Measurements from ENCODE around the gene MYO1D.

The MYO1D gene

DNA sequence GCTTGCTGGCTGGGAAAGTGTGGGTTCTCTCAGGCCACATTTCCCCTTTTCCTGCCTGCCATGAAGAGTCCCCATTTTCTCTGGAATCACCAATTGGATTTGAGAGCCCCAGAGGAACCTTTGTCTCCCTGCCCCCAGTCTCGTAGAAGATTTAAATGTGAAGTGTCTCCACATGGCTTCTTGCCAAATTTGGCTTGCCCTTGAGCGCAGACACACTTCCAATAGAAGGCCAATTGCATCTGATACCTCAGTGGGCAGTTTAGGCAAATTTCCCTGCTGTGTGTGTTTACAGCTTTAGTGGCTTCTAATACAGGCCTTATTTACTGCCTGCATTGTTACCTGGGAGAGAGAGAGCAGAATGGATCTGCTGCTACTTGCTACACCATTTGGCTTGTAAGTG, 360.5 kb downstream of the MYO1D start:
- Histone ChIP-seq H3K4ac (ENCODE audit: low read depth, low read length) (no peak overlapping the region), H2BK15ac (replicated peaks; ENCODE audit: low read depth) (no peak overlapping the region), H4K5ac (ENCODE audit: low read length) (no peak overlapping the region), H3K27me3 (ENCODE audit: insufficient read depth, low read length, poor library complexity) (no peaks in the 10 kb centered on the region), H2AK5ac (ENCODE audit: low read length) (no peak overlapping the region), H3K56ac (ENCODE audit: low read length) (no peak overlapping the region), H3K23ac (ENCODE audit: low read length) (no peak overlapping the region), H3K18ac (ENCODE audit: low read length) (peak overlapping the region; percentile 11), H3K79me1 (ENCODE audit: low read length) (no peaks in the 10 kb centered on the region), H3K4me2 (ENCODE audit: low read length) (no peak overlapping the region), H3K4me1 (ENCODE audit: control insufficient read depth, low read depth, low read length) (peaks cover 21% of the 10 kb centered on the region), H2BK120ac (ENCODE audit: low read depth, low read length) (no peak overlapping the region), H2BK5ac (ENCODE audit: low read length) (no peak overlapping the region), H3K4me3 (ENCODE audit: low read length) (no peak overlapping the region), H3K9ac (ENCODE audit: low read length) (no peak overlapping the region), H3K27ac (ENCODE audit: low read depth, low read length) (no peak overlapping the region), H3K79me2 (ENCODE audit: control insufficient read depth, insufficient read depth, low read length) (no peaks in the 10 kb centered on the region), H4K8ac (ENCODE audit: low read depth, low read length) (no peak overlapping the region), H3K36me3 (ENCODE audit: control insufficient read depth, insufficient read depth, low read length) (no peaks in the 10 kb centered on the region)
- DNase-seq = peak; percentile 46
- WGBS (ENCODE audit: extremely low coverage, insufficient coverage, low lambda C conversion rate) = no CpG with 5 or more reads among the region's 2 CpGs

DNA sequence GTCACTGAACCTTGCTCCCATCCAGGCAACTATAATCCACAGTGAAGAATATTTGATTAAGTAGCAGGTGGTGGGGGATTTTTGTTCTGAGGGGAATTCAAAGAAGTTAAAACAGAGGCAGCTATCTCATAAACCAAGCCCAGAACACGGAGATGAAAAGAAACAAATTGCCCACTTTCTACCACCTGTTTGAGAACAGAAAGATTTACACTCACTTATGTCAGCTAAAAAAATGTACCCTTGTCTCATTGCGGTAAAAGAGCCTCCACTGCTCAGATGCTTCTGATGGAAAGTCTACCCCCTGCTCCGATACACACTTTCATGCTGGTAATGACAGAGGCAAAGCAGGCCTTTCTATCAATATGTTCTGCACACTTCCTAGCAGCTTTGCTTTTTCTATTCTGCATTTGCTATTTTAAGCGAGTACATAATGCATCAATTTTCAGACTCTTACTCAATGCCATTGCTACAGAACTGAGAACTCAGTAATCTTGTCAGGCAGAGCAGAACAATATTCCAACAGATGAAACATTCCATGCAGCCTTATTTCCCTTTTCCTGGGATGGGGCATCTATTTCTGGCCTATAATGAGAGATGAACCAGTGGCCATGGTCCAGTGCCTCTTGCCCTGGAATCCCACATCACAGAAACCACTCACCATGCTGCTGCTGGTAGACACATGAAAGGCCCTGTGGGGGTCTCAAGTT, 361.1 kb downstream of the MYO1D start:
- H3K23ac ChIP-seq (ENCODE audit: low read length) = no peak overlapping the region
- H2AK5ac ChIP-seq (ENCODE audit: low read length) = no peak overlapping the region
- H3K79me2 ChIP-seq (ENCODE audit: control insufficient read depth, insufficient read depth, low read length) = no peaks in the 10 kb centered on the region
- peak overlapping the region; percentile 11 for H3K18ac ChIP-seq (ENCODE audit: low read length)
- peaks cover 17% of the 10 kb centered on the region for H3K4me1 ChIP-seq (ENCODE audit: control insufficient read depth, low read depth, low read length)
- H3K36me3 ChIP-seq (ENCODE audit: control insufficient read depth, insufficient read depth, low read length) = no peaks in the 10 kb centered on the region
- H3K9ac ChIP-seq (ENCODE audit: low read length) = no peak overlapping the region
- no peaks in the 10 kb centered on the region for H3K27me3 ChIP-seq (ENCODE audit: insufficient read depth, low read length, poor library complexity)
- DNase-seq = no peak
- no peak overlapping the region for H2BK15ac ChIP-seq (replicated peaks; ENCODE audit: low read depth)
- no peak overlapping the region for H3K27ac ChIP-seq (ENCODE audit: low read depth, low read length)
- no peak overlapping the region for H4K8ac ChIP-seq (ENCODE audit: low read depth, low read length)
- H3K4me3 ChIP-seq (ENCODE audit: low read length) = no peak overlapping the region
- no peak overlapping the region for H3K4ac ChIP-seq (ENCODE audit: low read depth, low read length)
- no peak overlapping the region for H2BK5ac ChIP-seq (ENCODE audit: low read length)
- H4K5ac ChIP-seq (ENCODE audit: low read length) = no peak overlapping the region
- no peak overlapping the region for H3K4me2 ChIP-seq (ENCODE audit: low read length)
- H3K79me1 ChIP-seq (ENCODE audit: low read length) = no peaks in the 10 kb centered on the region
- H2BK120ac ChIP-seq (ENCODE audit: low read depth, low read length) = no peak overlapping the region
- no peak overlapping the region for H3K56ac ChIP-seq (ENCODE audit: low read length)
- no CpG with 5 or more reads among the region's 4 CpGs for WGBS (ENCODE audit: extremely low coverage, insufficient coverage, low lambda C conversion rate)

- Histone ChIP-seq H2AK5ac (ENCODE audit: low read length) (no peak overlapping the region), H3K27me3 (ENCODE audit: insufficient read depth, low read length, poor library complexity) (no peaks in the 10 kb centered on the region), H3K4ac (ENCODE audit: low read depth, low read length) (no peak overlapping the region), H4K5ac (ENCODE audit: low read length) (no peak overlapping the region), H3K23ac (ENCODE audit: low read length) (no peak overlapping the region), H3K27ac (ENCODE audit: low read depth, low read length) (no peak overlapping the region), H2BK15ac (replicated peaks; ENCODE audit: low read depth) (no peak overlapping the region), H2BK5ac (ENCODE audit: low read length) (no peak overlapping the region), H3K79me1 (ENCODE audit: low read length) (no peaks in the 10 kb centered on the region), H3K36me3 (ENCODE audit: control insufficient read depth, insufficient read depth, low read length) (no peaks in the 10 kb centered on the region), H3K4me1 (ENCODE audit: control insufficient read depth, low read depth, low read length) (peaks cover 6% of the 10 kb centered on the region), H3K4me3 (ENCODE audit: low read length) (no peak overlapping the region), H3K56ac (ENCODE audit: low read length) (no peak overlapping the region), H3K18ac (ENCODE audit: low read length) (no peak overlapping the region), H4K8ac (ENCODE audit: low read depth, low read length) (no peak overlapping the region), H3K9ac (ENCODE audit: low read length) (no peak overlapping the region), H3K79me2 (ENCODE audit: control insufficient read depth, insufficient read depth, low read length) (no peaks in the 10 kb centered on the region), H3K4me2 (ENCODE audit: low read length) (no peak overlapping the region), H2BK120ac (ENCODE audit: low read depth, low read length) (no peak overlapping the region)
- no CpG with 5 or more reads among the region's 4 CpGs for WGBS (ENCODE audit: extremely low coverage, insufficient coverage, low lambda C conversion rate)
- DNase-seq = no peak
Measured at GRCh38 chr17:32514606-32515005, 362.3 kb downstream of the MYO1D start.

DNA sequence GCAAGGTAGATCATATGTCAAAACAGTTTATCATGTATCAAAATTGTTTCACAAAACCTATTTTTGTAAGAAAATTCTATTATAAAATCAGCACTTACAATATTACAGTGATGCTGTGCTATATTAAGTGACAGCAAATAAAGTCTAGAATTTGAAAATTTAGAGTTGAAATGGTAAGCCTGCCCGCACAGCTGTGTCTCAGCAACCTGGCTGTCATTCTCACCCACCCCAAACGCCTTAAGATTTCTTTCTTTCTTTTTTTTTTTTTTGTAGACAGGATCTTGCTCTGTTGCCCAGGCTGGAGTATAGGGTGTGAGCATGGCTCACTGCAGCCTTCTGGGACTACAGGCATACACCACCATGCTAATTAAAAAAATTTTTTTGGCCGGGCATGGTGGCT, 363.3 kb downstream of the MYO1D start:
- no peak overlapping the region for H3K4ac ChIP-seq (ENCODE audit: low read depth, low read length)
- no peak overlapping the region for H3K9ac ChIP-seq (ENCODE audit: low read length)
- no peaks in the 10 kb centered on the region for H3K36me3 ChIP-seq (ENCODE audit: control insufficient read depth, insufficient read depth, low read length)
- H3K79me1 ChIP-seq (ENCODE audit: low read length) = no peaks in the 10 kb centered on the region
- H2BK15ac ChIP-seq (replicated peaks; ENCODE audit: low read depth) = no peak overlapping the region
- H3K4me2 ChIP-seq (ENCODE audit: low read length) = no peak overlapping the region
- H2BK5ac ChIP-seq (ENCODE audit: low read length) = no peak overlapping the region
- WGBS (ENCODE audit: extremely low coverage, insufficient coverage, low lambda C conversion rate) = no CpG with 5 or more reads among the region's 3 CpGs
- H3K27me3 ChIP-seq (ENCODE audit: insufficient read depth, low read length, poor library complexity) = no peaks in the 10 kb centered on the region
- H2AK5ac ChIP-seq (ENCODE audit: low read length) = no peak overlapping the region
- H3K23ac ChIP-seq (ENCODE audit: low read length) = no peak overlapping the region
- H3K4me1 ChIP-seq (ENCODE audit: control insufficient read depth, low read depth, low read length) = peaks cover 6% of the 10 kb centered on the region
- H2BK120ac ChIP-seq (ENCODE audit: low read depth, low read length) = no peak overlapping the region
- H3K4me3 ChIP-seq (ENCODE audit: low read length) = no peak overlapping the region
- H3K18ac ChIP-seq (ENCODE audit: low read length) = no peak overlapping the region
- H3K56ac ChIP-seq (ENCODE audit: low read length) = no peak overlapping the region
- H3K27ac ChIP-seq (ENCODE audit: low read depth, low read length) = no peak overlapping the region
- H3K79me2 ChIP-seq (ENCODE audit: control insufficient read depth, insufficient read depth, low read length) = no peaks in the 10 kb centered on the region
- DNase-seq = no peak
- H4K8ac ChIP-seq (ENCODE audit: low read depth, low read length) = no peak overlapping the region
- no peak overlapping the region for H4K5ac ChIP-seq (ENCODE audit: low read length)

DNA sequence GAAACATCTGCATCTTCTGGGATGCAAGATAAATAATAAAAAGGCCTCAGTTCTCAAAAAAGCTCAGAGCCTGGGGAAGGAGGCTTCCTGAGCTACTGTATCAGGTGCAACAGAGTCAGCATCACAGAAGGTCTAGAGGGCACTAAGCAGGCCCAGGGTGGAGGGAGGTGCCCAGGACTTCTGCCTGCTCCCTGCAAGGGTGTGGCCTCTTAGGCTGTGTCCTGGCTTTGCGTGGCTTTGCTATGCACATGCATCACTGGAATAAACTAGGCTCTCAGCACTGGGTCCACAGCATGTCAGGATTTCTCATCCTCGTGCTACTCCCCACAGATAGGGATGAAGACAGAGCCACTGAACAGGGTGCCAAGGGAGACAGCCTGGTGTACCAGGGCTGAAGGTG, 364.6 kb downstream of the MYO1D start:
- Histone ChIP-seq H3K27ac (ENCODE audit: low read depth, low read length) (no peak overlapping the region), H3K9ac (ENCODE audit: low read length) (no peak overlapping the region), H3K79me2 (ENCODE audit: control insufficient read depth, insufficient read depth, low read length) (no peaks in the 10 kb centered on the region), H2AK5ac (ENCODE audit: low read length) (no peak overlapping the region), H3K79me1 (ENCODE audit: low read length) (no peaks in the 10 kb centered on the region), H3K4ac (ENCODE audit: low read depth, low read length) (no peak overlapping the region), H3K36me3 (ENCODE audit: control insufficient read depth, insufficient read depth, low read length) (no peaks in the 10 kb centered on the region), H3K4me1 (ENCODE audit: control insufficient read depth, low read depth, low read length) (peaks cover 4% of the 10 kb centered on the region), H3K56ac (ENCODE audit: low read length) (no peak overlapping the region), H3K18ac (ENCODE audit: low read length) (no peak overlapping the region), H3K27me3 (ENCODE audit: insufficient read depth, low read length, poor library complexity) (no peaks in the 10 kb centered on the region), H4K5ac (ENCODE audit: low read length) (no peak overlapping the region), H3K4me3 (ENCODE audit: low read length) (no peak overlapping the region), H2BK5ac (ENCODE audit: low read length) (no peak overlapping the region), H2BK120ac (ENCODE audit: low read depth, low read length) (no peak overlapping the region), H4K8ac (ENCODE audit: low read depth, low read length) (no peak overlapping the region), H2BK15ac (replicated peaks; ENCODE audit: low read depth) (no peak overlapping the region), H3K23ac (ENCODE audit: low read length) (no peak overlapping the region), H3K4me2 (ENCODE audit: low read length) (no peak overlapping the region)
- DNase-seq = no peak
- no CpG with 5 or more reads among the region's 2 CpGs for WGBS (ENCODE audit: extremely low coverage, insufficient coverage, low lambda C conversion rate)

GRCh38 chr17:32510466-32510865, 366.5 kb downstream of the MYO1D start:
- Histone ChIP-seq H3K4me2 (ENCODE audit: low read length) (no peak overlapping the region), H2BK5ac (ENCODE audit: low read length) (no peak overlapping the region), H3K56ac (ENCODE audit: low read length) (no peak overlapping the region), H2BK15ac (replicated peaks; ENCODE audit: low read depth) (no peak overlapping the region), H4K8ac (ENCODE audit: low read depth, low read length) (no peak overlapping the region), H3K4me1 (ENCODE audit: control insufficient read depth, low read depth, low read length) (no peaks in the 10 kb centered on the region), H3K36me3 (ENCODE audit: control insufficient read depth, insufficient read depth, low read length) (no peaks in the 10 kb centered on the region), H3K79me2 (ENCODE audit: control insufficient read depth, insufficient read depth, low read length) (no peaks in the 10 kb centered on the region), H3K18ac (ENCODE audit: low read length) (no peak overlapping the region), H3K9ac (ENCODE audit: low read length) (no peak overlapping the region), H3K27me3 (ENCODE audit: insufficient read depth, low read length, poor library complexity) (no peaks in the 10 kb centered on the region), H3K4me3 (ENCODE audit: low read length) (no peak overlapping the region), H2AK5ac (ENCODE audit: low read length) (no peak overlapping the region), H3K4ac (ENCODE audit: low read depth, low read length) (no peak overlapping the region), H3K23ac (ENCODE audit: low read length) (no peak overlapping the region), H4K5ac (ENCODE audit: low read length) (no peak overlapping the region), H3K79me1 (ENCODE audit: low read length) (no peaks in the 10 kb centered on the region), H3K27ac (ENCODE audit: low read depth, low read length) (no peak overlapping the region), H2BK120ac (ENCODE audit: low read depth, low read length) (no peak overlapping the region)
- no peak for DNase-seq
- no CpG with 5 or more reads among the region's 7 CpGs for WGBS (ENCODE audit: extremely low coverage, insufficient coverage, low lambda C conversion rate)
